Measurements from ENCODE around the gene STX16. TPM values are rescaled to one million over a fixed set of nuclear protein-coding genes. Genes with fewer than 3 reads are reported as not detected.

The STX16 gene
- total RNA-seq, 6 experiments from 2014 or later: 18.1 to 25.3 (median 22.2) TPM

DNA sequence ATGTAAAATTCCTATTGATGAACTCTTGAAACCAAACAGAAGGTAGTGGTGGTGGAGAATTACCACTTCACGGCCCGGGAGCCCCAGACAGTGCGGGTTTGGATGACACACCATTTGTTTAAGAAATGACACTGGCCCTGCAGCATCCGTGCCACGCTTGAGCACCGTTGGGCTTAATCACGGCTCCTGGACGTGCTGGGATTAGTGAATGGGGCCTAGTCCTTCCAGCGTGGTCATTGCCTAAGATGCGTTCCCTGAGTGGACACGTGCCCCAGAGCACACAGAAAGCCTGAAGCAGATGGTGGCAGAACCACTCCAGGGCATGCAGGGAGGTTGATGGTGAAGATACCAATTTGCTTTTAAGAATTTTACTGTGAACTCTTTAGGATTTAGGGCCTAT, 14.5 kb downstream of the STX16 start:
- H3K27ac ChIP-seq: no peak overlapping the region
- intact Hi-C loops (cut with DNase I): no loop called here
- no peak overlapping the region for H3K4me3 ChIP-seq
- 85% methylated on average over 8 of the region's 11 CpGs for WGBS (ENCODE audit: insufficient coverage, low coverage, low lambda C conversion rate, missing lambda C conversion rate)
- H3K9me3 ChIP-seq: no peaks in the 10 kb centered on the region
- TF ChIP-seq, protein P1, sequence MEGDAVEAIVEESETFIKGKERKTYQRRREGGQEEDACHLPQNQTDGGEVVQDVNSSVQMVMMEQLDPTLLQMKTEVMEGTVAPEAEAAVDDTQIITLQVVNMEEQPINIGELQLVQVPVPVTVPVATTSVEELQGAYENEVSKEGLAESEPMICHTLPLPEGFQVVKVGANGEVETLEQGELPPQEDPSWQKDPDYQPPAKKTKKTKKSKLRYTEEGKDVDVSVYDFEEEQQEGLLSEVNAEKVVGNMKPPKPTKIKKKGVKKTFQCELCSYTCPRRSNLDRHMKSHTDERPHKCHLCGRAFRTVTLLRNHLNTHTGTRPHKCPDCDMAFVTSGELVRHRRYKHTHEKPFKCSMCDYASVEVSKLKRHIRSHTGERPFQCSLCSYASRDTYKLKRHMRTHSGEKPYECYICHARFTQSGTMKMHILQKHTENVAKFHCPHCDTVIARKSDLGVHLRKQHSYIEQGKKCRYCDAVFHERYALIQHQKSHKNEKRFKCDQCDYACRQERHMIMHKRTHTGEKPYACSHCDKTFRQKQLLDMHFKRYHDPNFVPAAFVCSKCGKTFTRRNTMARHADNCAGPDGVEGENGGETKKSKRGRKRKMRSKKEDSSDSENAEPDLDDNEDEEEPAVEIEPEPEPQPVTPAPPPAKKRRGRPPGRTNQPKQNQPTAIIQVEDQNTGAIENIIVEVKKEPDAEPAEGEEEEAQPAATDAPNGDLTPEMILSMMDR (IDR thresholded peaks at IDR 0.05): no peak
- TF ChIP-seq POLR2A (IDR thresholded peaks at IDR 0.05): no peak
- DNase-seq (no peak), ATAC-seq (no peak)
- H3K4me1 ChIP-seq: no peaks in the 10 kb centered on the region
- peaks cover 1 to 39% (median 6%) of the 10 kb centered on the region in 4 donors for H3K36me3 ChIP-seq
- H3K27me3 ChIP-seq: no peaks in the 10 kb centered on the region

DNA sequence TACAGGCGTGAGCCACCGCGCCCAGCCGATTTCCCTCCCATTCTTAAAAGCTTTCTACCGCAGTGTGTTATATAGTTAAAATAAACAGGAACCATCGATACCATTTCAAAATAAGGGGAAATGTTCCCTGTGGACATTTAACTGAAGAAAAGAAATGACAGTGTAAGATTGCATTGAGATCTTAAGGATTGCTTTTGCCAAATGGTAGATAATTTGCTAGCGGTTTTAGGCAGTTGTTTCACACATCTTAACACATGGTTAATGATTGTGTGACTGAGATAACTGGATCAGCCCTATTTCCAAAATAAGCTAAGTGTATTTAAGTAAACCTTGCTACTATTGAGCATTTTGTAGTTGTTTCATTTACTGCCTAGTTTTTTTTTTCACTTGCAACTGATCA, 15.6 kb downstream of the STX16 start:
- no peak overlapping the region for H3K27ac ChIP-seq
- no peaks in the 10 kb centered on the region for H3K9me3 ChIP-seq
- no peak for TF ChIP-seq POLR2A (IDR thresholded peaks at IDR 0.05)
- TF ChIP-seq, protein P1 (IDR thresholded peaks at IDR 0.05): no peak

DNA sequence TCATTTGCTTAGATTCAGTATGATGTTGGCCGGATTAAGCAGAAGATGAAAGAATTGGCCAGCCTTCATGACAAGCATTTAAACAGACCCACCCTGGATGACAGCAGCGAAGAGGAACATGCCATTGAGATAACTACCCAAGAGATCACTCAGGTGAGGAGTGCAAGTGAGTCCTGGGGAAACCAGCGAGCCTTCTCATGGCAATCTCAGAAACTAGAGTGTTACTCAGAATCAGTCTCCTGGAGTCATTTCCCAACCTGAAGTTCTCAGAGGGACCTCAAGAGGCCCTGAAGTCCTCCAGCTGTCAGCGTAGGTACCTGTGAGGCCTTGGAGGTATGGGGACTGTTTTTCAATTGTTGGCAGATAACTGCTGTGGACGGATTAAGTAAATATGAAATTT, 16.9 kb downstream of the STX16 start:
- Histone ChIP-seq H3K4me1 (no peaks in the 10 kb centered on the region), H3K4me3 (no peak overlapping the region), H3K36me3 (peaks cover 3 to 43% (median 9%) of the 10 kb centered on the region in 4 donors), H3K9me3 (no peaks in the 10 kb centered on the region), H3K27ac (no peak overlapping the region), H3K27me3 (no peaks in the 10 kb centered on the region)
- TF ChIP-seq POLR2A (IDR thresholded peaks at IDR 0.05): no peak
- TF ChIP-seq, protein P1 (IDR thresholded peaks at IDR 0.05): no peak
- intact Hi-C loops (cut with DNase I): no loop called here
- ATAC-seq: no peak
- WGBS (ENCODE audit: insufficient coverage, low coverage, low lambda C conversion rate, missing lambda C conversion rate): 92% methylated on average over 5 of the region's 5 CpGs
- no peak for DNase-seq

More for the DNA sequence above, 15.6 kb downstream of the STX16 start:
- Histone ChIP-seq H3K36me3 (peaks cover 2 to 39% (median 8%) of the 10 kb centered on the region in 4 donors), H3K4me3 (no peak overlapping the region), H3K4me1 (no peaks in the 10 kb centered on the region), H3K27me3 (no peaks in the 10 kb centered on the region)
- DNase-seq (no peak), ATAC-seq (no peak)
- 83% methylated on average over 7 of the region's 7 CpGs for WGBS (ENCODE audit: insufficient coverage, low coverage, low lambda C conversion rate, missing lambda C conversion rate)
- intact Hi-C loops (cut with DNase I): no loop called here

DNA sequence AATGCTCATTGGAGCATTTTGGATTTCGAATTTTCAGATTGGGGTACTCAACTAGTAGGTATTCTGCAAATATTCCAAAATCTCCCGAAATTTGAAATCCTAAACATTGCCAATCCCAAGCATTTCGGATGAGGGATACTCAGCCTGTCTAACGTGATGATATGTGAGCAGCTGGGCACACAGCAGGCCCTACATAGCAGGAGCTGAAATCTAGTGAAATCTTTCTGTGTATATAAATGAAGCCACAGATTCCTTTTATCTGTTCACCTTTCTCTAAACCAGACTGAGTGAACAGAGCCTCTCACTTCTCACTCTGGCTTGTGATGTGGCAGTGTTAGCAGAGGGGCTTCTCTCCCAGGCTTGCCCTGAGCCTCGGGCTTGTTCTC, 17.8 kb downstream of the STX16 start:
- ATAC-seq (no peak), DNase-seq (no peak)
- no peak overlapping the region for H3K27ac ChIP-seq
- no peaks in the 10 kb centered on the region for H3K4me1 ChIP-seq
- no peak overlapping the region for H3K4me3 ChIP-seq
- TF ChIP-seq POLR2A (IDR thresholded peaks at IDR 0.05): no peak
- TF ChIP-seq, protein P1 (IDR thresholded peaks at IDR 0.05): no peak
- peaks cover 6 to 52% (median 13%) of the 10 kb centered on the region in 4 donors for H3K36me3 ChIP-seq
- no peaks in the 10 kb centered on the region for H3K27me3 ChIP-seq
- 91% methylated on average over 5 of the region's 5 CpGs for WGBS (ENCODE audit: insufficient coverage, low coverage, low lambda C conversion rate, missing lambda C conversion rate)
- no peaks in the 10 kb centered on the region for H3K9me3 ChIP-seq
- intact Hi-C loops (cut with DNase I): no loop called here
